ENCODE results near the gene POLR1H.

The POLR1H gene

DNA sequence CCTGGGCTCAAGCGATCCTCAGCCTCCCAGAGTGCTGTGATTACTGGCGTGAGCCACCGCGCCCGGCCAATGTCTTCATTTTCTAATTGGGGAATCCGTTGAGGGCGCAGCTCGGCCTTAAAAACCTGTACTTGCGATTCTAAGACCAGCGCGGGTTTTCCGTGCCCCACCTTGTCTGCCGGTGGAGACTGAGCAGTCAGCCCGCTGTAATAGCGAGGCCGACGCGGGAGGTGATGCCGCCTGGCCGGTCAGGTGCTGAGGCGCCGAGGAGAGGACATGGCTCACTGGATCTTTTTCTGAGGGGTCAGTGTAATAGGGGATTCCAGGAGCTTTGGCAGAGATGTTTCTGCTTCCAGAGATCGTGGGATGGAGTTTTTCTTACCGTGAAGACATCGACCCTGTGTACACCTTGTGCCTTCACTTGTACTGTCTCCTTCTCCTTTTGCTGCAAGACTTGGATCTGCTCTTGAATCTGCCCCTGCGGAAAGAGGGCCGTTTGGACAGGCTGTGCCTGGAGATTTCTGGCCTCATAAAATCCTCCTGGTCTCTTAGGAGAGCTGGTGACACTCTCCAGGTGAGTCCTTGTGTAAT, 50.3 kb downstream of the POLR1H start:
- TF ChIP-seq, protein P1, sequence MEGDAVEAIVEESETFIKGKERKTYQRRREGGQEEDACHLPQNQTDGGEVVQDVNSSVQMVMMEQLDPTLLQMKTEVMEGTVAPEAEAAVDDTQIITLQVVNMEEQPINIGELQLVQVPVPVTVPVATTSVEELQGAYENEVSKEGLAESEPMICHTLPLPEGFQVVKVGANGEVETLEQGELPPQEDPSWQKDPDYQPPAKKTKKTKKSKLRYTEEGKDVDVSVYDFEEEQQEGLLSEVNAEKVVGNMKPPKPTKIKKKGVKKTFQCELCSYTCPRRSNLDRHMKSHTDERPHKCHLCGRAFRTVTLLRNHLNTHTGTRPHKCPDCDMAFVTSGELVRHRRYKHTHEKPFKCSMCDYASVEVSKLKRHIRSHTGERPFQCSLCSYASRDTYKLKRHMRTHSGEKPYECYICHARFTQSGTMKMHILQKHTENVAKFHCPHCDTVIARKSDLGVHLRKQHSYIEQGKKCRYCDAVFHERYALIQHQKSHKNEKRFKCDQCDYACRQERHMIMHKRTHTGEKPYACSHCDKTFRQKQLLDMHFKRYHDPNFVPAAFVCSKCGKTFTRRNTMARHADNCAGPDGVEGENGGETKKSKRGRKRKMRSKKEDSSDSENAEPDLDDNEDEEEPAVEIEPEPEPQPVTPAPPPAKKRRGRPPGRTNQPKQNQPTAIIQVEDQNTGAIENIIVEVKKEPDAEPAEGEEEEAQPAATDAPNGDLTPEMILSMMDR (IDR thresholded peaks at IDR 0.05; ENCODE audit: insufficient read depth, low read length, poor library complexity, severe bottlenecking), result no peak
- Histone ChIP-seq H3K27me3 (replicated peaks; ENCODE audit: control insufficient read depth, insufficient read depth, low read length) (no peaks in the 10 kb centered on the region), H3K4me3 (replicated peaks; ENCODE audit: low read depth, low read length) (no peak overlapping the region), H3K36me3 (ENCODE audit: control insufficient read depth, insufficient read depth, low read length) (no peaks in the 10 kb centered on the region)
- no peak for DNase-seq (ENCODE audit: extremely low read depth, insufficient read length)

DNA sequence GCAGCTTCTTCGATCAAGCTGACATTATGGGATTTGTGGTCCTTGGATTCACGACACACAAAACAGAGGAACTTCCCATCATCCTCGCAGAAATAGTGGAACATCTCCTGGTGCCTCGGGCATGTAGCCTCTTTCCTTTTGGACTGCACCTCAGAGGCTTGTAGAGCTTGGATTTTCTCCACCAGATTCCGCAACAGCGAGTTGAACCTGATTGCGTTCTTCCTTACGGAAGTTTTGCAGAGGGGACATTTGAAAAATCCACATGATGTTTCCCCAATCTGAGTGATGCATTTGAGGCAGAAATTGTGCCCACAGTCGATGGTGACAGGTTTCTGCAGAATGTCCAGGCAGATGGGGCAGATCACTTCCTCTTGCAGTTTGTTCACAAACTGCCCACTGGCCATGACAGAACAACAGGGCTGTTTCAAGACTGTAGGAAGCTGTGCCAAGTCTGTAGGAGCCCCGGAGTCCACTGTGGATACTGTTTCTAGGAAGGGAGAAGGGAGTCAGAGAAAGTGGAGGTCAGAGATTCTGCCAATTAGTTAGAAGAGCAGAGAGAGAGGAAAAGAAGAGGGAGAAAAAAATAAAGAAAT, 51.4 kb downstream of the POLR1H start:
- H3K27me3 ChIP-seq (replicated peaks; ENCODE audit: control insufficient read depth, insufficient read depth, low read length), result no peaks in the 10 kb centered on the region
- no peak for DNase-seq (ENCODE audit: extremely low read depth, insufficient read length)
- no peaks in the 10 kb centered on the region for H3K36me3 ChIP-seq (ENCODE audit: control insufficient read depth, insufficient read depth, low read length)
- TF ChIP-seq, protein P1 (IDR thresholded peaks at IDR 0.05; ENCODE audit: insufficient read depth, low read length, poor library complexity, severe bottlenecking), result no peak
- no peak overlapping the region for H3K4me3 ChIP-seq (replicated peaks; ENCODE audit: low read depth, low read length)

DNA sequence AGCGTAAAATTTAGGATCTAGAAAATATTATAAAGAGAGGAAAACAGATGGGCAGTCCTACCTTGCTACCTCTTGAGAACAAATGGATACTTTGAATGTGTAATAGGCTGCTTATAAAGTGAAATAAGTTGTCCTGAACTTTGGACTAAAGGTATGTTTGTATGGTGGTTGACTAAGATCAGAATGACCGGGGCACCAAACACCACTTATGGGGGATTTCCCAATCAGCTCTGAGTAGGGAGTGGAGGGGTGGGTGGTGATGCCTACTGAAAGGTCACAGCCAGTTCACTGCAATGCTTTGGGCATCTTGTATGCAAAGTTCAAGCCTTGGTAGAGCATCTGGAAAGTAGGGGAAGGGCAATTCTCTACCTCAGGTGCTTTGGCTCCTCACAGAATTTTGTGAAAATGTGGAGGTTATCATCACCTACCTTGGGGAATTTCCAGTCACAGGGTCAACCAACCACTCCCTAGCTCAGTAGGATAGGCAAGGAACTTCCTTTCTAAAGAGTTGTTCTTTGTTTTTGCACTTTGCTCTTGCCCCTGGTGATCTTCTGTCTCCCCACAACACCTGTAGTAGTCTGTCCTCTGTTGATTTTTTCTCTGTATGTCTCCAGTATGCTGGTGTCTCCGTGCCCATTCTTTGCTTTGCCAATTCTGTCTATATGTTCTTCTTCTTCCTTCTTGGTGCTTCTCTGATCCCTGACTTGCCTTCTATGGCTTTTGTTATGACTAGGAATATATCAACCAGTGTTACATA, 52.1 kb downstream of the POLR1H start, which contains the start of gene TRIM31:
TRIM31 (minus strand) TSS at position 88 of the 757 bp plus-strand sequence. CDS start 285 bp downstream, outside the sequence.
- Histone ChIP-seq H3K36me3 (ENCODE audit: control insufficient read depth, insufficient read depth, low read length) (no peaks in the 10 kb centered on the region), H3K4me3 (replicated peaks; ENCODE audit: low read depth, low read length) (no peak within 1 kb of the TSS), H3K27me3 (replicated peaks; ENCODE audit: control insufficient read depth, insufficient read depth, low read length) (no peaks in the 10 kb centered on the region)
- TF ChIP-seq, protein P1 (IDR thresholded peaks at IDR 0.05; ENCODE audit: insufficient read depth, low read length, poor library complexity, severe bottlenecking), result no peak
- DNase-seq (ENCODE audit: extremely low read depth, insufficient read length), result no peak

DNA sequence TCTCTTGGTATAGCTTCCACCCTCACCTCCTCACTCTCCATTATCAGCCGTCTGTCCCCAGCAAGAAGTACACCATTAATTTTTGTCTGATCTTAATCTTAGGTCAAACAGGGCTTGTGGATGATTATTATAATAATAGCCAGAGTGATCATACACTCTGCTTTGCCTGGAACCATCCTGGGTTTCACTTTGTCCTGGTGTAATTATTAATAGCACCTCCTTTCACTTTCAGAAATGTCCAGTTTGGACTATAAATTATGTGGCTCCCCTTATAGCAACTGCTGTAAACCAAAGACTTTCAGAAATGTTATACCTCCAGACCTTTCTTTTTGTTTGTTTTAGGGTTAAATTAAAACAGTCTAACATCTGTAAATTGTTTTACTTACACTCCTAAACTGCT, 52.8 kb downstream of the POLR1H start:
- no peaks in the 10 kb centered on the region for H3K27me3 ChIP-seq (replicated peaks; ENCODE audit: control insufficient read depth, insufficient read depth, low read length)
- TF ChIP-seq, protein P1 (IDR thresholded peaks at IDR 0.05; ENCODE audit: insufficient read depth, low read length, poor library complexity, severe bottlenecking), result no peak
- no peak overlapping the region for H3K4me3 ChIP-seq (replicated peaks; ENCODE audit: low read depth, low read length)
- DNase-seq (ENCODE audit: extremely low read depth, insufficient read length), result no peak
- no peaks in the 10 kb centered on the region for H3K36me3 ChIP-seq (ENCODE audit: control insufficient read depth, insufficient read depth, low read length)

Data from GM06990 (cell line).